Erythroblast (primary cell): Measurements from ENCODE around the gene MACROD2.

Experiments
- DNase-seq, 2 experiments: peaks; one replicate each; lab custom pipeline; 2025; lab: John Stamatoyannopoulos, UW
- GATA1 ChIP-seq: IDR thresholded peaks from 2 replicates; pipeline ENCODE4 v1.6.1; 2011; ENCODE audit warnings: low read depth, mild to moderate bottlenecking, control low read depth, low read length, moderate library complexity
- POLR2A ChIP-seq: IDR thresholded peaks from 2 replicates; pipeline ENCODE4 v1.6.1; 2011; ENCODE audit warnings: mild to moderate bottlenecking, low read length

Gene MACROD2

DNA sequence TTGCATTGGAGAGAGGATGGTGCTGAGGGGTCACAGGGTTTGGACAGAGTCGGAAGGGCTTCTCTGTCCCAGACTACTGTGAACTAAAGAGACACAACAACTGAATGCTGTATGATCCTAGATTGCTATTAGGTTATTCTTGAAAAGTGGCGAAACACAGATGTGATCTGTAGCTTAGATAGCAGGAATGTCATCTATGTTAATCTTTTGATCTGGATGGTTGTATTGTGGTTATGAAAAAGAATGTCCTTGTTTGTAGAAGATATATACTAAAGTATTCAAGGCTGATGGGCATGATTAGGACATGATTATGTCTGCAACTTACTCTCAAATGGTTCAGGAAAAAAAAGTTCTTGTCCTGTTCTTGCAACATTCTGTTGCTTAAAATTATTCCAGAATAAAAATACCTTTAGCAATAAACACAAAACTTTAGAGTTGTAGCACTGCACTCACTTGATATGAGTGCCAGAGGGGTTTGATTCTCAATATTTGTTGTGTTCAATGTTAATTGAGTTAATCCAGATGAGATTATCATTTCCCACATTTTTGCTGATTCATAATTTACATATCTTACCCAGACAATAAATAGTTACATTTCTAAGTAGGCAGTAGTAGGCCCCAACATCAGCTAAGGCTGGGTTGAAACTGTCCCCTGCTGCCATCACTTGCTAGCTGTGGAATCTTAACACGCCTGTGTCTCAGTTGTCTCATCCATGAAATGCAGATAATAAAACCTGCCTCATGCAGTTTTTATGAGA lies 1932.8 kb downstream of the MACROD2 start:
- no peak for TF ChIP-seq GATA1
- no peak for TF ChIP-seq POLR2A
- no peak for DNase-seq

DNA sequence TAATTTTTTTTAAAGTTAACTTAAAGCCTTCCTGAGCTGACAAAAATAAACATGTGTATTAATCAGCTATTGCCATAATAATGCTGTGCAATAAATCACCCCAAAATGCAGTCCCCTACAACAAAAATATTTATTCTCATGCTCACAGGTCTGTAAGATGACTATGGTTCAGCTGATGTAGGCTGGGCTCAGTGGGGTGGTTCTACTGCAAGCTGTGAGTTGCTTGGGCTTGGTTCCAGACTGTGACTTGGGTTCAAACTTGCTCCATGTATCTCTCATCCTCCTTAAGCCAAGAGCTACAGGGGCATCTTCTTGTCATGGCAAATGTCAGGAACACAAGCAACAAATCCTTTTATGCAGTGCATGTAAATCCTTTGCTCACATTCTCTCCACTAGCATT lies 1933.6 kb downstream of the MACROD2 start:
- peak in 1 of 2 experiments; percentile 0 for DNase-seq
- no peak for TF ChIP-seq GATA1

DNA sequence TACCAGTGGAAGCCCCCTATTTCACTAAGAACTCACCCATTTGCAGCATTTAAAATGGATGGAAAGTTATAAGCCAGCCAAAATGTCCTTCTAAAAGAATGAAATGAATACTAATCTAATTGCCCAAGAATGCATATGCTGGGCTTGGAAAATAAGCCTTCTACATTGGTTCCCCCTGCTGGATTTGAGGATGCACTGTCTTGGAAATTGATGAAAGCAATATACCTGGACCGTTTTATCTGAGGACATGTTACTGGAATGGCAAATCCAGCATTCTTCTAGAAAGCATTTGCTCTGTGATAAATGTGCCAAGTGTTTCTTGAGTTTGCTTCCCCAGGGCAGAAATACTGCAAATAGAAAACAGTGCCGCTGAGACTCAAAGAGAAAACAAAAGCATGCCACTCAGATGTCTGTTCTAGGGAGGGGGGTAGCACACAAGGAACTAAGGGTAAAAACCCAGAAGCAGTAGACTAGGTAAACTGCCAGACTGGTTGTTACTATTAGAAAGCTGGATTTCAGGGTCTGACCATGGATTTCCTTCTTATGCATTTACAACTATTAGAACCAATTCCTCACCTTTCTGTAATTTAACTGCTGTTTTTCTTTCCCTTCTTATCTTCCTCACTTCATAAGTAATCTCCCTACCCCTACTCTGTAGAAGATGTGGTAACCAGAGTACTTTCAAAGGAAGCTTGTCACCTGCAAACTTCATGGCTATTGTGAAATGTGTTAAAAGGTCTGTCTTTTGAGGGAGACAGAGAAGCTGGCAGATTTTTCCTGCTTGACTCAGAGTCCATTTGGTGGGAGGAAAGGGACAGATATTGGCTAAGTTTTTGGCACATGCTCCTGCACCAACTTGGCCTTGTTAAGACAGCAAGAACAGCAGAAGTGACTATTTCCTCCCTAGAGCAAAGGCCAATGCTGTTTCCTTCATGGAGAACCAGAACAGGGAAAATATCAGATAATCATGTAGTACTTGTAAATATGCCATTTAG lies 1935.3 kb downstream of the MACROD2 start:
- no peak for DNase-seq

DNA sequence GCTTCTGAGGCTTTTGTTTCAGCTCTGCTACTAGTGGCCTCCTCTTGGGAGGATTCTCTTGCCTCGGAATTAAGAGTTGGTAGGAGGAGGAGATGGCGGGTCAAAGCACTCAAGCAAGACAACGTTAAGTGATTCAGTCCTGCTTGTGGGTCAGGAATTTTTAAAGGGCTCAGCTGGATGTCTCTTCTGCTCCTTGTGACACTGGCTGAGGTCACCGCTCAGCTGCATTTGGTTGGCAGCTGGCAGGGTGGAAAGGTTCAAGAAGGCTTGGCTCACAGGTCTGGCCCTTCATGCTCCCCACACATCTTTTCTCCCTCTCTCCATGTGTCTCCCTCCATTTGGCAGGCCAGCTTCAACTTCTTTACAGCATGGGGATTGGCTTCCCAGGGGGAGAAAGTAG lies 1936.6 kb downstream of the MACROD2 start:
- DNase-seq: no peak
- TF ChIP-seq POLR2A: no peak
- no peak for TF ChIP-seq GATA1

More for the DNA sequence above, 1935.3 kb downstream of the MACROD2 start:
- TF ChIP-seq POLR2A: no peak
- no peak for TF ChIP-seq GATA1

DNA sequence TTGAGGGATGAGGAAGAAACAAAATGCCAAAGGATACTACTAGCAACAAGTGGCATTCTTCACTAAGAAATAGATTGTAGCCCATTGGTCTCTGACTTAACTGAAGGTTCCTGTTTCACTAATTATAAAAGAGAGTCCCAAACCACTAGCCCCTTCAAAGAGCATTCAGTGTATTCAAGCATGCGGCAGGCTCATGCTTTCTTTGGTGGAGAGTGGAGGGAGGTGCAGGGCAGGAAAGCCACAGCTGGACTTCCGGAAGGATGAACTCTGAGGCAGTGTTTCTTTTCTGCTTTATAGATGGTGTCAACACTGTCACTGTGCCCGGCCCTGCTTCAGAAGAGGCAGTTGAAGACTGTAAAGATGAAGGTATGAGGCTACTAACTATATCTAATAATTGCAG lies 1941.9 kb downstream of the MACROD2 start:
- no peak for DNase-seq

DNA sequence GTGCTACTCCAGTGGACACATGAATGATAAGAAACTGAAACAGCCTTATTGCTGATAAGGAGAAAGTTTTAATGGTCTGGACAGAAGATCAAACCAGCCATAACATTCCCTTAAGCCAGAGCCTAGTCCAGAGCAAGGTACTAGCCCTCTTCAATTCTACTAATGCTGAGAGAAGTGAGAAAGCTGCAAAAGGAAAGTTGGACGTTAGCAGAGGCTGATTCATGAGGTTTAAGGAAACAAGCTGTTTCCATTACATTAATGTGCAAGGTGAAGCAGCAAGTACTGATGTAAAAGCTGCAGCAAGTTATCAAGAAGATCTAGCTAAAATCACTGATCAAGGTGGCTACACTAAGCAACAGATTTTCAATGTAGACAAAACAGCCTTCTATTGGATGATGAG lies 1943.5 kb downstream of the MACROD2 start:
- no peak for DNase-seq
- TF ChIP-seq POLR2A (no peak), GATA1 (no peak)

More for the DNA sequence above, 1941.9 kb downstream of the MACROD2 start:
- no peak for TF ChIP-seq POLR2A
- no peak for TF ChIP-seq GATA1

DNA sequence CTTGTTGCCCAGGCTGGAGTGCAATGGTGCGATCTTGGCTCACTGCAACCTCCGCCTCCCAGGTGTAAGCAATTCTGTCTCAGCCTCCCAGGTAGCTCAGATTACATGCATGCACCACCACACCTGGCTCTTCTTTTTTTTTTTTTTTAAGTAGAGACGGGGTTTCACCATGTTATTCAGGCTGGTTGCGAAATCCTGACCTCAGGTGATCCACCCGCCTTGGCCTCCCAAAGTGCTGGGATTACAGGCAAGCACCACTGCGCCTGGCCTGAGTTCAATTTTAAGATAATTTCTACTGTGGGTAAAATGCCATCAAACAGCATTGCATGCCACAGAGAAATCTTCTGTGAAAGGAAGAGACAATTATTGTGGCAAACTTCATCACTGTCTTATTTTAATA lies 1944.8 kb downstream of the MACROD2 start:
- no peak for TF ChIP-seq POLR2A
- DNase-seq: no peak

DNA sequence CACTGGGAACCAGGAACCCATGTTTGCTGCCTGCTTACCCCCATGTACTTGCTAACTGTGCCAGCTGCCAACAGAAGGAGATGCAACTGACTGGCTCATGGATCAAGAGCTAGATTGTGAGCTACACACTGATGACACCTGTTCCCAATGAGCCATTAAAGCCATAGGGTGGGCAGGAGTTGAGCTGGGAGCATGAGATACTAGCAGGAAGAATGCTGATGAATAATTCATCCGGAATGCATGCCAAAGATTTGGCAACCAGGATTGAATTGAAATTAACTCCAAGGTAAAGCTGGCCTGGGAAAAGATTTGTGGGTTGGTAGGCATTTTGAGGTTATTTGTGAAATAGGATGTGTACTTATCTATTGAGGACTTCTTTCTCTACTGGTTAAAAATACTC lies 1946.8 kb downstream of the MACROD2 start:
- no peak for DNase-seq
- TF ChIP-seq GATA1 (no peak), POLR2A (no peak)

DNA sequence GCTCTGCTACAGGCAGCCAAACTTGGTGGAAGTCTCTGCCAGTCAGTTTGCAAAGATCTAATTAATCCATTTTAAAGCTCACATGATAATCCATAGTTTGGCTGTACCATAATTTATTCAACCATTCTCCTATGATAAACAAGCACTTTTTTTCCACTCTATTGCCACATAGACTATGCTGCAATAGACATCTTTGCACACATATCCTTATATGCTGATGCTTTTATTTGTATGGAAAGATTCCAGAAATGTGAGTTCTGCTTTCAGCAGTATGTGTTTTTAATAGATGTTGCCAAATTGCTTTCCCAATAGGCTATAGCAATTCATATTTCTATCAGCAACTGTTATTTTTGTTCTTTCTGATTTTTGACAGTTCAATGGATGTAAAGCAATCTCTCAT lies 1950.0 kb downstream of the MACROD2 start:
- no peak for DNase-seq
- TF ChIP-seq GATA1: no peak
- TF ChIP-seq POLR2A: no peak

DNA sequence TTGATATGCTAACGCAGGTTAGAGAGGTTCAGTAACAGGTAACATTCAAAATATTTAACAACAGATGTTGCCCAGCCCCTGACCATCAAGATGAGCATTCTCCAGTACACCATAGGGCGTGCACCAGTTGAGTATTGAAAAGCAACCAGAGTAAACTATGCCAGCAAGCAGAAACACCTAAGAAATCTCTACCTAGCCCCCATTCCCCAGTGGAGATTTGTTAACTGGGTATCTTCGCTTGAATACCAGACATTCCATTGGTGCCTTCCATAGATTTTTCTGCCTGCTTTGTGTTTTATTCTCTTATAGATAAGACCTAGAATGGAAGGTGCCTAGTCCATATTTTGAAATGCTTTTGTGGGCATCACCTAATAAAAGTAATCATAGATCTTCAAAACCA lies 1954.1 kb downstream of the MACROD2 start:
- no peak for DNase-seq
- TF ChIP-seq POLR2A (no peak), GATA1 (no peak)

DNA sequence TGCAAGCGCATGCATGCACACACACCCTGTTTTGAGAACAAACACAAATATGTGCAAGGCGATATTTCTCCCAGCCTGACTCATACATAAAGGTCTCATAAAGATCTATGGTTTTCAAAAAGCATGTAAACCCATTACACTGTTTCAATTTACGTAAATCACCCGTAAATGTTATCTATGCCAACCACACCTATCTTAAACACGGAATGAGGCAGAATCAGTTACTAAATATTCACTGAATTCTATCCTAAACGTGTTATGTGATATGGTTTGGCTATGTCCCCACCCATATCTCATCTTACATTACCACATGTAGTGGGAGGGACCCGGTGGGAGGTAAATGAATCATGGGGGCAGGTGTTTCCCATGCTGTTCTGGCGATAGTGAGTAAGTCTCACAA lies 1956.3 kb downstream of the MACROD2 start:
- DNase-seq: no peak
- TF ChIP-seq GATA1 (no peak), POLR2A (no peak)

DNA sequence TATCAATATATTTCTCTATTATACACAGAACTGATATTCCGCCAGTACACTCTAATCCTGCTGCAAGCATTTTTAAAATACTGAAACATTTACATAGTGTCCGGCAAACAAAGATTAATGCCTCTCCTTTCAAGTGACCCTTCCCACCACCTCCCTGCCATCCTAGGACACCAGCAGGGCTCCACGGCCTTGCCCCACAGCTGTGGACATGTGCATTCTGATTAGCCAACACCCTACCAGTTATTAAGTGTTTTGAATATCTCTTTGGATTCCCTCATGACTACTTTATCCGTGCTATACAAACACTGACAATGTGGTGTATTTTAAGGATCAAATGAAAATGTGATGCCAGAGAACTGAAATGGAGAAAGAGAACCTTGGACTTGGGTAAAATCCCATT lies 1962.8 kb downstream of the MACROD2 start:
- no peak for DNase-seq
- TF ChIP-seq GATA1: no peak

DNA sequence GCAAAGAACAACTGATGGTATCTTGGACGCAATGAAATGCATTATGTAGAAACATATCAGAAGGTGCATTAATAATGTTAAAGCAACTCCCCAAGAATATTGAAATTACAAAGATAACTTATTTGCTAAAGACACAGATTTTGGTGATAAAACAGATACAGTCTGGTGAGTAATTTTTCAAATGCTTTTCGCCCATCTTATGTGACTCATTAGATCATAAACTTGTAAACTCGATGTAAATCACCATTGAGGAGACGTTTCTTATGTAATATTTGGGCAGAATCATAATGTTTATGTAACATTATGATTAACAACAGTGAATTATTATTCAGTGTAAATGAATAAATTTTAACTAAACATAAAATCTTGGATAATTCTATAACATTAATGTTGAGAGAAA lies 1969.8 kb downstream of the MACROD2 start:
- TF ChIP-seq POLR2A (no peak), GATA1 (no peak)

DNA sequence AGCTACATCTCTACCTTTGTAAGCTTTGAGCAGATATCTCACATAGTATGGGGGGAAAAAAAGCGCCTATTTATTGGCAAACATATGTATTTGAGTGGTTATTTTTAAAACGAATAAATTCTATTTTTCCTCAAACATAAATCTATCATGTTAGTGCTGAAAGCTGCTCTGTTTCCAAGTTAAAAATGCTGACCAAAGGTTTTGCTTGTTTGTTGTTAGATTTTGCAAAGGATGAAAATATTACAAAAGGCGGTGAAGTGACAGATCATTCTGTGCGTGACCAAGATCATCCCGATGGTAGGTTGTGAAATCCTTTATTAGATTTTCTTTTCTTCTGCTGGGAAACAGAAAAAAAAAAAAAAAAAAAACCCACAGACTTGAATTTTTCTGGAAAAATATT lies 1972.0 kb downstream of the MACROD2 start:
- no peak for DNase-seq
- TF ChIP-seq POLR2A: no peak
- TF ChIP-seq GATA1: no peak

More for the DNA sequence above, 1969.8 kb downstream of the MACROD2 start:
- no peak for DNase-seq
